ENCODE measurements around the gene CRIP3. TPM values are rescaled to one million over a fixed set of nuclear protein-coding genes. Genes with fewer than 3 reads are reported as not detected.
A peak's percentile ranks its signal among the peaks of the same experiment; 100 is the strongest.
"Not testable (repeated sequence)": the region's sequence is repeated elsewhere in the genome, so short reads cannot be mapped to it uniquely, and the experiment has no call there.

The CRIP3 gene
- total RNA-seq, 1 experiment from 2014 or later: 0.34 TPM

- DNase-seq (ENCODE audit: low read depth): no peak
Observed at GRCh38 chr6:43307451-43308100, 1.1 kb downstream of the CRIP3 start.

- DNase-seq (ENCODE audit: low read depth): peak; percentile 53
Observed at GRCh38 chr6:43306086-43306485, 2.5 kb downstream of the CRIP3 start.

- no peak for DNase-seq (ENCODE audit: low read depth)
Observed at GRCh38 chr6:43304882-43305281, 3.7 kb downstream of the CRIP3 start.

GRCh38 chr6:43304361-43304760 lies 4.3 kb downstream of the CRIP3 start:
- DNase-seq (ENCODE audit: low read depth): no peak

GRCh38 chr6:43303751-43304331 lies 4.8 kb downstream of the CRIP3 start:
- no peak for DNase-seq (ENCODE audit: low read depth)

GRCh38 chr6:43303006-43303405 lies 5.6 kb downstream of the CRIP3 start:
- not testable (repeated sequence) for DNase-seq (ENCODE audit: low read depth)

GRCh38 chr6:43302126-43302525 lies 6.5 kb downstream of the CRIP3 start:
- DNase-seq (ENCODE audit: low read depth): no peak

GRCh38 chr6:43301081-43301870 lies 7.3 kb downstream of the CRIP3 start:
- DNase-seq (ENCODE audit: low read depth): no peak

- no peak for DNase-seq (ENCODE audit: low read depth)
Observed at GRCh38 chr6:43299338-43300293, 9.0 kb downstream of the CRIP3 start.

GRCh38 chr6:43298565-43299337 lies 9.9 kb downstream of the CRIP3 start:
- DNase-seq (ENCODE audit: low read depth): no peak

GRCh38 chr6:43297644-43298564 lies 10.7 kb downstream of the CRIP3 start, which contains the start of gene SLC22A7:
SLC22A7 (plus strand) TSS chr6:43298260; CDS start chr6:43298359, 99 bp downstream.
- no peak for DNase-seq (ENCODE audit: low read depth)

- no peak for DNase-seq (ENCODE audit: low read depth)
Observed at GRCh38 chr6:43296780-43297497, 11.7 kb downstream of the CRIP3 start.

- DNase-seq (ENCODE audit: low read depth): no peak
Observed at GRCh38 chr6:43295456-43295855, 13.2 kb downstream of the CRIP3 start.

- no peak for DNase-seq (ENCODE audit: low read depth)
Observed at GRCh38 chr6:43294536-43294935, 14.1 kb downstream of the CRIP3 start.

- no peak for DNase-seq (ENCODE audit: low read depth)
Observed at GRCh38 chr6:43293698-43294097, 14.9 kb downstream of the CRIP3 start.

GRCh38 chr6:43292763-43293318 lies 15.8 kb downstream of the CRIP3 start:
- no peak for DNase-seq (ENCODE audit: low read depth)

- no peak for DNase-seq (ENCODE audit: low read depth)
Observed at GRCh38 chr6:43292341-43292740, 16.3 kb downstream of the CRIP3 start.

- DNase-seq (ENCODE audit: low read depth): no peak
Observed at GRCh38 chr6:43291708-43292107, 16.9 kb downstream of the CRIP3 start.

- no peak for DNase-seq (ENCODE audit: low read depth)
Observed at GRCh38 chr6:43290905-43291355, 17.7 kb downstream of the CRIP3 start.
